Measurements from ENCODE around the gene NES.

NES gene

DNA sequence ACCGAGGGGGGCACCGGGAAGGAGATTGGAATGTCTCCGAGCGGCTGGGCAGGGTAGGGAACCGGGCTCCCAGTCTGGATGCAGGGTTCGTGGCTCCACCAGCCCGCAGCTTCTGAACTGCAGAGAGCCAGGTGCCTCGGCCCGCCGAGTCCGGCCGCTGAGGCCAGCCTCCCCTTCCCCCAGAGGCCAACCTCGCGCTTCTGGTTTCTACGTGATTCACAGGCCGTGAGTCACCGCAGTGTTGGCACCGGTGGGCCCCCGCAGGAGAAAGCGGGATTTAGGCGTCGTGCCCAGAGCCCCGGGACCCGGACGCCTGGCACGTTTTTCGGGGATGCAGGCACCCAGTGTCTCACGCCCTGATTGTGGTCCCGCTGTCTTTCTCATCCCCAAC is 27.7 kb upstream of the NES start:
- DNase-seq, result peak in 2 of 6 experiments; percentile 17 to 32

DNA sequence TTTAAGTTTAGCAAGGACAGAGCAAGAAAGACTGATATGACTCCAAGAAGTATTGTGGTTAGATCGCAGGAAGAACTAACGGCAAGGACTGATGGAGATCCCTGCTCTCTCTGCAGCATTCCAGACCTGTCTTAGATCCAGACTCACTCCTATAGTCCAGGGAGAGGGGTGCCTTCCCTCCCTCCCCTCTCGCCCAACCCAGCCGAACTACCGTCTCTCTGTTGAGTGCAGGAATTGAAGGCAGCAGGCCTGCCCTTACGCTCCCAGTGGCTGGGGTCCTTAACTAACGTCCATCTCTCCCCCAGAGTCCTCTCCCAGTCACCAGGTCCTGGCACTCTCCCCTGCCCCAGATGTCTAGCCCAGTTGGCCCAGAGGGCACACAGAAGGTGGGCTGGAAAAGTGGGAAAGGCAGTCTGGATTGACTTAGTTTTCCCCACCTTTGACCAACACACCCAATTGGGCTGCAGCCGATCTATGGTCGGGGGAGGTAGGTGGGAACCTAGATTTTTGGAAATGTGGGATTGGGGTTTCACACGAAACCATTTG is 27.0 kb upstream of the NES start:
- DNase-seq, result no peak

DNA sequence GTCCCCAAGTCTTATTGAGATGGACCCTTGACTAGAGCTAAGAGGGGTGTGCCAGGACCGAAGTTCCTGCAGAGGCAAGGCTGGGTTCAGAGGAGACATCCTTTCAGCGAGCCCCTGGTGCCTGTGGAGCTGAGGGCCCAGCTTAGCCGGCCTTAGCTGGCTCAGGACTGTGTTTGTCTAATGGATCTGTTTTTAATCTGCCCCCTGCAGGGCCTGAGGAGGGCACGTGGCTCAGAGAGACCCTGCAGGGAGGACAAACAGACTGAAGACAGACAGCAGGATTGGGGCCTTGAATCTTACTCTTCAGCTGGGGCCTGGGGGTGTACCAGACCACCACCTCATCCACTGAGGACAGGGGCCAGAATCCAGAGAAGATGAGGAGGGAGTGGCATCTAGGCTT is 26.5 kb upstream of the NES start:
- DNase-seq, result no peak

DNA sequence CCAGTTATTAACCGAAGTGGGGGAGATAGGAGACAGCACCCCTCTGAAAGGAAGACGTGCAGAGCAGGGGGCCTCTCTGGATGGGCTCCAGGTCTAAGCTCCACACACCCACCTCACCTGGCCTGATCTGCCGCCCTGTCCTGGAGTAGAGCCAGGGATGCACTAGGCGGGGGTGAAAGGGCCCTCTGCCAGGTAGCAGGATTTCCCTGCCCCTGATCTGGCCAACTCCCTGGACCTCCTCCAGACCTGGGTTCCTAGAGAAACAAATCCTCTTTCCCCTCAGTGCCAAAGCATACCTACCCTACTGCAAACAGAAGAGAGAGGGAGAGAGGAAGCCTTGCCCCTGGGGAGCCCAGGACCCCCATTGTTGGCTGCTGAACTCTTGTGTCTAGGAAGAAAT is 26.1 kb upstream of the NES start:
- no peak for DNase-seq

DNA sequence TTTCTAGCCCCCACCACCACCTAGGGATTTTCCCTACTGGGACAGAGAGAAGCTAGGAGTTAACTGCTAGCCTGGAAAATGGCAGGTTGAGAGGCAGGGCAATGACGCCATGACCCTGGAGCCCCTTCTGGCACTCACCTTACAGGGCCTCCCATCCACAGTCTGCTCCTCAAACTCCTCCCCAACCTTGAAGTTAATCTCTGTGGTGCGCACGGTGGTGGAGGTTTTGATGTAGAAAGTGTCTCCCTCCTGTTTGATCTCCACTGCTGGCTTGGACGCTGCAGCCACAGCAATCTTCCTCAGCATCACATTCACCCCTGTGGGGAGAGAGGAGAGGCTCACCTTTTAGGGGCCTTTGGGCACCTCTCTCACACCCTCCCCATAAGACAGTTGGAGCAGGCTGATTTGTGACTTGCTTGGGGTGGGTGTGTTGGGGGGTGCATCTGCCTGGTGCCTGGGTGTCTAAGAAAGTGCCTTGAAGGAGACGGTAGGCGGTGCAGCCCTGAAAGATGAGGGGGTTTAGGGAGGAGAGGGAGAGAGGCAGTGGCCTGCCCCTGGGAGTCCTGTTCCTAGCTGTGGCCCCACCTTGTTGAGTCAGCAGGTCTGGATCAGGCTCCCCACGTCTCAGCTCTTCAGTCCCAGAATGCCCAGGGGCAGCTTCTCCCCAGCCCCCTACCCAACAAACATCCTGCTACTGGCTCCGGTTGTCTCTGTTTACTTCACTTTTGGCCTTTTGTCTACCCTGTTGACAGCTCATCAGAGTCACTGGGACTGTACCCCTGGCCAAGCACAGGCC is 23.7 kb upstream of the NES start:
- DNase-seq, result no peak

DNA sequence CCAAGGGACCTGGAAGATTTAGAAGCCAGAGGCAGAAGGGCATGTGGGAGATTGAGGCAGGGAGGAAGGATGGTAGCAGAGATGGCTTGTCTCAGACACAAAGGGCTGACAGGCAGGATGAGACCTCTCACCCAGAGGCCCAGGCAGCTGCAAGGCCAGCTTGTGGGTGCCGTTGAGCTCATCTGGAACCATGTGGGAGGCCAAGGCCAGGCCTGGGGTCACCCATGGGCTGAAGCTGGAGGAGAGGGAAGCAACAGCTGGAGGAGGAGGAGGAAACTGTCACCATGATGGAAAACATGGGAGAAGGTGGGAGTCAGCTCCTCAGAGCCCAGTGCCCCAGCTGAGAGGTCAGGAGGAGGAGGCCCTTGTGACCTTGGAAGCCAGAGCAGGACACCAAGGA is 21.8 kb upstream of the NES start:
- no peak for DNase-seq

DNA sequence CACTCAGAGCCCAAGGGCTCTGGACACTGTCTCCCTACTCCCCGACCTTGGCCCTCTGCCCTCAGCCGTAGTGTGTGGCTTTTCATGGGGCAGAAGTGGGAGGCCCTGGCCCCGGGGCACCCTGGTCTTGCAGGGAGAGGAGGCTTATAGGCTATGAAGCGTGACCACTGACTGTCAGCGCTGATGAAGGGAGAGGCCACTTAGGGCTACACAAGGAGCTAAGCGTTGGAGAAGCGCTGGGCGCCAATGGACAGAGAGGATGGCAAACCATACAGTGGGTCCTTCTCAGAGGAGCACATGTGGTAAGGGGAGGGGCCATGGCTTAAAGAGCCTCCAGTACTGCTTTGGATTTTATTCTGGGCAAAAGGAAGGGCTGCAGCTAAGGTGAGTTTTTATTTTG is 20.3 kb upstream of the NES start:
- no peak for DNase-seq

DNA sequence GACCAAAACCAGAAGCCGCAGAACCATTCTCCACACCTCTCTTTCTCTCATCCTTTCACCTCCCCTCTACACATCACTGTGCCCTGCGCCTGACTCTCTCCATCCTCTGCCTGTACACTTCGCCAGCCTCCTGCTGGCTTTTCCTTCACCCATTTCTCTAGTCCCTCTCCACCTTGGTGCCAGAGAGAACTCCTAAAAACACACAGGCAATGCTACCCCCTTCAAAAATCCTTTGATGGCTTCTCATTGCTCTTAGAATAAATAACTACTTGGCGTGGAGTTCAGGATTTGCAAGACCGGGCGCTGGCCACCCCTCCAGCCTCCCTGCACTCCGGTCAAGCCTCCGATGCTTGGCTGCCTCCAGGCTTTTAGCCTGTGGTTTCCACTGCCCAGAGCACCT is 19.5 kb upstream of the NES start:
- no peak for DNase-seq

DNA sequence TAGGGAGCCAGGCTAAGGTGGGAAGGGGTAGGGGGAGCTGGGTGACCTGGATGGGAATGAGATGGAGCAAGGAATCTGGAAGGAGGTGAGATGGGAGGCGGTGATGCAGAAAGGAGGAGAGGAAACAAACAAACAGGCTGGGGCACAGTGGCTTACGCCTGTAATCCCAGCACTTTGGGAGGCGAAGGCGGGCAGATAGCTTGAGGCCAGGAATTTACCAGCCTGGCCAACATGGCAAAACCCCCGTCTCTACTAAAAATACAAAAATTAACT is 17.4 kb upstream of the NES start:
- DNase-seq, result no peak

DNA sequence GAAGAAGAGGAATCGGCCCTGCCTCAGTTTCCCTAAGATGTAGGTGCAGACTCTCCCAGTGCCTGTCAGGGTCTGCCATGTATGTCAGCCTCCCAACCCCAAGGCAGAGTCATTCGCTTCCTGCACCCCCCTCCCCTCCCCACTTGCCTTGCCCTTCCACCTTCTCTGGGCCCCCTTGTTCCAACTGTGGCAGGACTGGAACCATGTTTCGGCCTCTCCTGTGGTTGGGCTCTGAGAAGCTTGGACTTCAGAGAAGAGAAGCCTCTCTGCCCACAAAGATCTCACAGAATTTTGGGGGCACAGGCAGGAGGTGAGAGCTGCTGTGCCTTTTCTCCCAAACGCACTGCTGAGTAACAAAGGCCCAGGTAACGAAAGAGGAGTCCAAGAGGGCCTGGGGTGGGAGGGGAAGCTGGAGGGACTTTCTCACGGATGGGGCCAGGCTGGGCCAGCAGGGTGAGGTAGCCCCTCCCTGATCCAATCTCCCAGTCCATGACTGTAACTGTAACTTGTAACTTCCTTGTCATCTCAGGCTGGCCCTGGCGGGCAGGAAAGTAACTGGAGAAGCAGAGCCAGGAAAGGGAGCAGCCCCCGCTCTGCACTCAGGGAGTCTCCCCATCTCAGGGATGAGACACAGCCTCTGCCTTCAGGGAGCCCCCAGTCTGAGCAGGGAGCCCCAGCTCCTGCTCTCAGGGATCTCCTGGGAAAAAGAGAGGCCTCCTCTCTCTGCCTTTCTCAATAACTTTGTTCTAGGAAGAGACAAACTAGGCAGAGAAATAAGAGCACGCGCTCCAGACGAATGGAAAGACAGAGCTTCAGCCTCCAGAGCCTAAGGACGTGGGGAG is 16.9 kb upstream of the NES start:
- no peak for DNase-seq

DNA sequence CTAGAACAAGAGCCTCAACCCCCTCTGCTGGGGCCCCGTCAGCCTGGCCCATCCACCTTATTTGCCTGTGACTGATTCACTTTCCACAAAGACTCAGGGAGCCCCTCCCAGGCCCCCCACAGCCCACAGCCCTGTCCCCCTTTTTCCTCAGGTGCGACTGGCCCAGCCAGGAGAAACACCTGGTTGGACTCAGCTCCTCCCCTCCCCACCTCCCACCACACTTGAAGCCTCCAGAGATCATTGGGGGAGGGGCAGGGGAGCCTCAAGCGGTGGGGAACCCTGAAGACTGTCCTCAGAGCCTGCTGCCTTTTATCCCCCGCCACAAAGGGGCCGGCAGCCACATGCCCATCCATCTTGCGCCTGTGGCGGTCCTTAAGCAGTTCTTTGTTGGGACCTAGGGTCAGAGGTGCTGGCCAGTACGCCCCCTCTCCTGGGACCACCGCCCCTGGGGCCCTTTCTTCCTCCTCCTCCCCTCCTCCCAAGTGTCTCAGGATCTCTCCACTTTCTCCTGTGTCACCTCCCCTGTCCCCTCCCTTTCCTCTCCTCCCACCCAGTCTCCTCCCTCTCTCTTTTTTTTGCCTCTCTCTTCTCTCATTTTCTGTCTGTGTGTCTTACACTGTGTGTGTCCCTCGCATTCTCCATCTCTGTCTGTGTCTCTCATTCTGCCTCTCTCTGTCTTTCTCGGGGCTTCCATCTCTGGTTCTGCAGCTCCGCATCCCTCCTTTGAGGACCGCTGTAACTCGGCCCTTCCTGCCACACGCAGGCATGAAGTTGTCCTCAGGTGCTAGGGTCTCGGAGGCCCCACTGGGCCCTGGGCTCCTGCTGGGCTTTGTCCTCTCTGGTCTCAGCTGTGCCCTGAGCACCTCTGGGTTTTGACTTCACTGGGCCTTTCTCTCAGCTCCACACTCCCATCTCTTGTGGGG is 16.0 kb upstream of the NES start:
- DNase-seq, result peak in 2 of 6 experiments; percentile 7 to 16

DNA sequence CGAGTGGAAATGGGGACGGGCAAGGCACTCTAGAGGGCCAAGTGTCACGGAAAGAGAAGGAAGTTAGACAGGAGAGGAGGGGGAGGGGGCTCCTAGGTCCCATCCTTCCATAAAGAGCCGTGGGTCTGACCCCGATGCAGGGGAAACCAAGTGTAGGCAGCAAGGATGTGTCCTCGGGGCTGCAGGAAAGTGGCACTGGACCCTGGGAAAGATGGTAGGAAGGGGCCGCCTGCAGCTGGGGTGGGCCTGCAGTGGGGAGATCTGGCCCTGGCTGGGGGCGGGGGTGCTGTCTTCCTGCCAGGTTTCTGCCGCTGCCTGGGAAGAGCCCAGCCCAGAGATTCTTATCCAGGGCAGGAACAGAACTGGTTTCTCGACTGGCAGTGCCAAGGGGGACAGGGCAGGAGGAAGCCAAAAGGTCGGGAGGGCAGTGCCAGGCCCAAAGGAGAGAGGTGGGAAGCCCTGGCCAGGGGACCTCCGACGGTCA is 15.3 kb upstream of the NES start:
- no peak for DNase-seq

DNA sequence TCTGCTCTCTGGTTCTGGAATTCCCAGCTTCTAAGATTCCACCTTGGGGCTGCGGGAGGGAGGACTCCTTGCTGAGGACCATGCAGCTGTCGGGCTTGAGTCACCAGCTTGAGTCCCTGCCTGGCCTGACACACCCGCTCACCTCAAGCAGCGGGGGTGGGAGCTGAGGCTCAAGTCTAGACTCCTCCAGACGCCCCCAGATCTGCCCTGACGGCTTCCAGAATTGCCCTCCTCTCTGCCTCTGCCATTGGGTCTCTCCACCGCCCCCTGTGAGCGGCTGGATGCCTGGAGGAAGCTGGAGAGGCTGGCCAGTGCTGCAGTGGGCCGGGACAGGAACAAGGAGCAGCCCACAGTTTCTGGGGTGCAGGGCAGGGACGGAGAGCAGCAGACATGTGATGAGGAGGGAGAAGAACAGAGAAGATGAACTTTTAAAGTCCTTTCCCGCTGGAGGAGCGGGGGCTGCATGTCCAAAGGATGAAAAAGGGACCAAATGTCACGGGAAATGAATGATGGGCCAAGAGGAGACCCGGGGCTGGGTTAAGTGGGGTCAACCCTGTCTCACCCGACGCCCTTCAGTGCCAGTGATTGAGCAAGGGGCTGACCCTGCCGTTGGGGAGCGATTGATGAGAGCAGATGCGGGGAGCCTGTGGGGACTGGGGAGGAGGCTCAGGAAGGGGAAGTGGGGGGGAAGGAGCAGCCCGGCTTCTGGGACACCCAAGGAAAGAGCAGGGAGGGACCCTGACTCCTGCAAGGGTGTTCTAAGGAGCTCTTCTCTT is 14.6 kb upstream of the NES start:
- no peak for DNase-seq

DNA sequence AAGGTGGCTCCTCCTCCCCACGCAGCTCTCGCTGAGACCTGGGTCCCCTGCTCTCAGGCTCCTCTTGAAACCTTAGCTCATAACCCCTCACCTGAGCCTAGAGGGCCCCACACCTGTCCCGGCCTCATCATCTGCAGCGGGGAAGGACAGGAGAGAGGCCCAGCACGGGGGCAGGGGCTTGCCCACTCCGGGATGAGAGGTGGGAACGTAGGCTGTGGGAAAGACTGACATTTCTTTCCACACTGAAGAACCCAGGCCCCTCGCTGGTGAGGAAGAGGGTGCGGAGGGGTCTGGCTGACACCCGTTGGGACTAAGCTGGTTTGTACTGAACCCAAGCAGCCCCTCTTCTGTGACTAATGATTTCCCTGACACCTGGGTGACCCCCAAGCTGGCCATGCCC is 14.0 kb upstream of the NES start:
- no peak for DNase-seq

DNA sequence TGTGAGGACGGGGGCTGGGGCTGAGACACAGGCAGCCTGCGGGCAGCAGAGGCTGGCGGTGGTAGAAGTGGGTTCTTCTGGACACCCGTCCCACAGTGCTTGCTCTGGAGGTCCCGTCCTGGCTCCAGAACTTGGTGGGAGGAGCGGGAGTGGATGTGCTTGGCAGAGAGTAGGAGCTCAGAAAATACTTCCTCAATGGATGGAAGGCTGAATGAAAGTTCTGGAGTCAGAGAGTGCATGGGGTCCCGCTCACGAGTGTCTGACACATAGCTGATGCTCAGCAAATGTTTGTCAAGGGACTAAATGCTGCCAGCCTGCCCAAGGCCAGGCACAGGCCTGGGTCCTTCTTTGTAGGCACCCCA is 13.4 kb upstream of the NES start:
- no peak for DNase-seq

DNA sequence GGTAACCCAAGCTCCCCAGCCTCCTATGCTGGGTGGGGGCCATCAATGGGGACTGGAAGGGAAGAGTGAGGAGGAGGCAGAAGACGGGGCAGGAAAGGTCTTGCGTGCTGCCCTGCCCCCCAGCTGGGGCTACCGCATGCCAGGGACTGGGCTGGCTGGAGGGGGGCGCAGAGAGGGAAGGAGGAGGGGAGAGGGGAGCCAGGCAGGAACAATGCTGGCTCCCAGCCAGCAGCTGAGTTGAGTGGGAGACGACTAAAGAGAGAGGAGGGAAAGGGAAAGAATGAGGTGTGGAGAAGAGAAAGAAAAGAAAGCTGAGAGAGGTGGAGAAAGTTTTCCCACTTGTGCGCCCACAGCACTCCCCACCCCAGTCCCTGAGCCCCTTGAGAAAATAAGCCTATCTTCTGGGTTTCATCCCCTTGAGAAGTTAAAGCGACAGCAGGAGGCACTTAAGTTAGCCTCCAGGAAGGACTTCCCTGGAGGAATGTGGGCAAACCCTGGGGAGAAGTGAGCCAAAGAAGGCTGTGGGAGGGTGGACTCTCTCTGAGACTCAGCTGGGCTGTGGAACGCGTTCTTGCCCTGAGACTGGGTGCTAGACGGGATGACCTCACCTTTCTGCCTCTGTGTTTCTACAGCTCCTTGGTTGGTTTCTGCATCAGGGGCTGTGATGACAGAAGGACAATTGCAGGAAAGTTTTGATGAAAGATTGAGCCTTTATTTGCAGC is 12.9 kb upstream of the NES start:
- no peak for DNase-seq

DNA sequence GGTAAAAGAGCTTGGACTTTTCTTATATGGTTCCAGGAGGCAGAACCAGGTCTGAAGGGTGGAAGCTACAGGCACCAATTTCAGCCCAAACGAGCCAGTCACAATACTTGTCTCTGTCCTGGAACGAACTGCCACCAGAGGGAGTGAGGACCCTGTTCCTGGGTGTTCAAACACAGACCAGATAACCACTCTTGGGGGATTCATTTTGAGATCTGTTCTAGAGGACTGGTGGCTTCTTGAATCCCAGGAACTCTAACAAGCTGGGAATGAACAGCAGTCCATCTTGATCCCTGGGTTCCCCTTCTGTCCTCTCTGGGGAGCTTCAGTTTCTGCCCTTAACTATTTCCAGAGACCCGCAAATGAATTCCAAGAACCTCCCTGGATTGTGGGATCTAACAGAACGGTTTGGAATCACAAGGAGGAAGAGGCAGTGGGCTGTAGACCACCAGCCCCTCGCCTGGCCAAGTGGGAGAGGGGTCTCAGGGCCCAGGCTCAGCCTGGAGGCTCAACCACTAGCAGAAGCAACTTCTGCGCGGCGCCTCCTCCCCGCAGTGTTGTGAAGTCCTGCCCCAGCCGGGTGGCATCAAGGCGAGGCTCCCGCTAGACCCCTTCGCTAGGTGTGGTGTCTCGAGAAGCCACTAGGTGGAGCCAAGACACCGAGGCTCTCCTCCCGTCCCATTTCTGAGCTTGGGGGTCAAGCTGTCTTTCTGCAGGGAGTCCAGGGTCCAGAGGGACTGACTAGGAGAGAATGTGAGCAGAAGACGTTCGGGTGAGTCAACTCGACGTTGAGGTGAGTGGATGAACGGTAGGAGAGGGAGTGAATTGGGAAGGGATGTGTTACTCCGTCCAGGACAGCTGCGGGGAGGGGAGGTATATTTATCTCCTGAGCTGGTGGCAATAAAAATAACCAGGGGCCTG is 12.1 kb upstream of the NES start:
- DNase-seq, result peak; percentile 50 to 80 (median 68)

DNA sequence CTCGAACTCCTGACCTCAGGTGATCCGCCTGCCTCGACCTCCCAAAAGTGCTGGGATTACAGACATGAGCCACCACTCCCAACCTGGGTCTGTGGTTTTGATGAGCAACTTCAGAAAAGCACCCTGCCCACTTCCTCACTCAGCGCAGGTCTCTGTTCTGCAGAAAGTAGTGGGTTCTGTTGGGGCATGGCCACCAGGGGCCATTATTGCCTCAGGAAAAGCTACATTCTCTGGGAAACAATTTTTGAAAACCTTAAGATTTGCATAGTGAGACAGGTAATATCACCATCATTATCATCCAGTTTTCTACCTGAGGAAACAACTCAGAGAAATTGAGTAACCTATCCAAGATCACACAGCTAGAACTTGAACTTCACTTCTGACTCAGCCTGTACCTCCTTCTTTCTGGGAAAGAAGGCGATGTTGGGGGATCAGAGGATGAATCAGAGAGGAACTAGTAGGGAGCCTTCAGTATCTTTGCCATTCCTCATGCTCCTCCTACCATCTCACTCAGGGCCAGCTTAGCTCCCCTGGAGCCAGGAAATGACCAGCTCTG is 7.1 kb upstream of the NES start:
- DNase-seq, result peak in 2 of 6 experiments; percentile 27 to 41

DNA sequence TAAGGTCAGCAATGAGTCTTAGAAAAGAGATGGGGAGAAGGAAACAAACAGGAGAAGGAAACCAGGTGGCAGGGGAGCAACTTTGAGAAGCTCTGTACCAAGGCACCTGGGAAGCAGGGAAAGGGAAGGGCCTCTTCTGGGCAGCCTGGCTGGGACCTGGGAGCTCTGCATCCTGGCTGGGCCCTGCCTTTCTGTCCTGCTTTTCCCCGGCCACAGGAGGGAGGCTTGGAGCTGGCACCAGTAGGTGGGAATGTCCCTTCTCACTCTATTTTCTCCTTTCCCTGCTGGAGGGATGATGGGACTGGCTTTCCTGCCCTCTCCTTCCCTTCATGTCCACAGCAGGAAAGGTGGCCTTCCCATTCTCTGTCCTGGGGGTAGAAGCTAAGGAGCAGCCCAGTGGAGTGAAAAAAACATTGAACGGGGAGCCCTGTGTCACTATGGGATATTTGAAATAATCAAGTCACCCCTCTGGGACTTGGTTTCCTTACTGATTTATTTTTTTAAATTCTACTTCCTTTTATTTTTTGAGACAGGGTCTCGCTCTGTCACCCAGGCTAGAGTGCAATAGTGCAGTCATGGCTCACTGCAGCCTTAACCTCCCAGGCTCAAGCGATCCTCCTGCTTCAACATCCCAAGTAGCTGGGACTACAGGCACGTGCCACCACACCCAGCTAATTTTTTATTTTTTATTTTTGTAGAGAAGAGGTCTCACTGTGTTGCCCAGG is 5.1 kb upstream of the NES start:
- no peak for DNase-seq

All from stimulated activated naive CD4-positive, alpha-beta T cell (primary cell).